ENCODE measurements around the gene C1orf116. TPM values are rescaled to one million over a fixed set of nuclear protein-coding genes. Genes with fewer than 3 reads are reported as not detected.

Gene C1orf116
- total RNA-seq, 1 donor from 2014 or later = 21.6 TPM

DNA sequence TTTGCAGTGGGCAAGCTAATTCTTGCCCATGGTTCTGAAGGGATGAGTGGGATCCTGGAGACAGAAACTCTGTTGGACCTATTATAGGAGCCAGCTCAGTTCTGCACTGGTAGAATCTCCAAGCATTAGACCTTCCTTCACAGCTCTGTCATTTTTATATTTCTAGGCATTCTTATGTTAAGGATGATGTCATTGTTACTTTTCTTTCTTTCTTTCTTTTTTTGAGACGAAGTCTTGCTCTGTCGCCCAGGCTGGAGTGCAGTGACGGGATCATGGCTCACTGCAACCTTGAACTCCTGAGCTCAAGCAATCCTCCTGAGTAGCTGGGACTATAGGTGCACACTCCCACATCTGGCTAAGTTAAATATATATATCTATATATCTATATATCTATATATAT is 28.0 kb upstream of the C1orf116 start:
- no peak for DNase-seq (ENCODE audit: low read depth)
- H3K4me3 ChIP-seq (ENCODE audit: low read depth, low read length) = no peak overlapping the region
- TF ChIP-seq, protein P1, sequence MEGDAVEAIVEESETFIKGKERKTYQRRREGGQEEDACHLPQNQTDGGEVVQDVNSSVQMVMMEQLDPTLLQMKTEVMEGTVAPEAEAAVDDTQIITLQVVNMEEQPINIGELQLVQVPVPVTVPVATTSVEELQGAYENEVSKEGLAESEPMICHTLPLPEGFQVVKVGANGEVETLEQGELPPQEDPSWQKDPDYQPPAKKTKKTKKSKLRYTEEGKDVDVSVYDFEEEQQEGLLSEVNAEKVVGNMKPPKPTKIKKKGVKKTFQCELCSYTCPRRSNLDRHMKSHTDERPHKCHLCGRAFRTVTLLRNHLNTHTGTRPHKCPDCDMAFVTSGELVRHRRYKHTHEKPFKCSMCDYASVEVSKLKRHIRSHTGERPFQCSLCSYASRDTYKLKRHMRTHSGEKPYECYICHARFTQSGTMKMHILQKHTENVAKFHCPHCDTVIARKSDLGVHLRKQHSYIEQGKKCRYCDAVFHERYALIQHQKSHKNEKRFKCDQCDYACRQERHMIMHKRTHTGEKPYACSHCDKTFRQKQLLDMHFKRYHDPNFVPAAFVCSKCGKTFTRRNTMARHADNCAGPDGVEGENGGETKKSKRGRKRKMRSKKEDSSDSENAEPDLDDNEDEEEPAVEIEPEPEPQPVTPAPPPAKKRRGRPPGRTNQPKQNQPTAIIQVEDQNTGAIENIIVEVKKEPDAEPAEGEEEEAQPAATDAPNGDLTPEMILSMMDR (conservative IDR thresholded peaks at IDR 0.05; ENCODE audit: low read depth, low read length) = no peak

DNA sequence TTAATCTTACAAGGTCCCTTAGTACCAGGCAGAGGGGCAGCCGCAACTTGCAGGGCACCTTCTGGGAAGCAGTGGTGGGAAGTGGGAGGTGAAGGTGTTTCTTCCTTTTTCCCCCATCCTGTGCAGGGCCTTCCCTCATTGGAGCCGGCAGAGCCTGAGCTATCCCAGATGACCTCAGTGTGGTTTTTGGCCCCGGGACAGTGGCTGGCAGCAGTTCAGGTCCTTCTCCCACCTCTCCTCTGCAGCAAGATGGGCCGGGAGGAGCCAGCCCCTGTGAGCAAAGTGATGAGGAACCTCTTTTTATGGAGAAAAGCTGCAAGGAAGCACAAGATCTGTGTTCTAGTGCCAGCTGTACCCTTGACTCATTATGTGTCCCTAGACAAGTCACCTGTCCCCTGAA is 27.3 kb upstream of the C1orf116 start:
- H3K4me3 ChIP-seq (ENCODE audit: low read depth, low read length) = no peak overlapping the region
- TF ChIP-seq, protein P1 (conservative IDR thresholded peaks at IDR 0.05; ENCODE audit: low read depth, low read length) = no peak
- no peak for DNase-seq (ENCODE audit: low read depth)

DNA sequence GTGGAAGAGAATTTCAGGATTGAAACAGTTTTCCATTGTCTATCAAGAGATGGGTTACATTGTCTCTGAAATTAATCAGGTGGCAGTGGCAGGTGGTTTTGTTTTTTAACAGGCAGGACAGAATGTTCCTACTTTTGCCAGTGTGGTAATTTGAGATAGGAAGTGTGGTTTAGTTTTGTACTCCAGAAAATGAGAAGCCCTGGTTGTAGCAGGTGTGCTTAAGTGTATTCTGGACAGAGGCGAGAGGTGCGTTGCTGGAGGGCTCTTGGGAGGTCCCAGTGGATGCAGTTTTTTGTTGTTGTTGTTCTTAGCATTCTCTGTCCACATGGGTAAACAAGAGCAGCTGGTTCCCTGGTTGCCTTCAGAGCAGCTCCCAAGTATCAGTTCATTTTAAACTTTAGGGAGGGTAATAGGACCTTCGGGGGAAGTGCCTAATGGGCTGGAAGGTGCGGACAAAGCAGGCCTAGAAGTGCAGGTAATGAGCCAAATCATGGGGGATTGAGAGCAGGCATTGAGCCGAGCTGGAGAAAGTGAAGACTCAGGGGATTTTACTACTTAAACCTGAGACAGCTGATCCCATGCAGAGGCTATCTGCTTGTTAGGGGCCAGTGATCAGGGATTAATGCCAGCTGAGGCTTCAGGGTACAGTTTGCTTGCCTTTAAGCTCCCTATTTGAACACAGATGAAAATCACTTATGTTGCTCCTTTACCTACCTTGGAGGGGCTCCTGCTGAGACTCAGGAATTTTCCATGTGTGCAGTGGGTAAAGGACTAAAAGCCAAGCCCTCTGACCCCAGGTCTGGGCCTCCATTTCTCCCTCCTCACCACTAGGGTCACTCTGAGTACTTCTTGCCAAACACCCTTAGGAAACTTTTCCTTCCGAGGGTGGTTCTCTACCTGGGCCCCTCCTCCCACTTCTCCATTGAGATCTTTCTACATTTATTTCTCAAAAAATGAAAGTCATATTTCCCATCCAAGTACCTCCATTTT is 26.6 kb upstream of the C1orf116 start:
- no peak overlapping the region for H3K4me3 ChIP-seq (ENCODE audit: low read depth, low read length)
- TF ChIP-seq, protein P1 (conservative IDR thresholded peaks at IDR 0.05; ENCODE audit: low read depth, low read length) = peak; percentile 35
- no peak for DNase-seq (ENCODE audit: low read depth)

DNA sequence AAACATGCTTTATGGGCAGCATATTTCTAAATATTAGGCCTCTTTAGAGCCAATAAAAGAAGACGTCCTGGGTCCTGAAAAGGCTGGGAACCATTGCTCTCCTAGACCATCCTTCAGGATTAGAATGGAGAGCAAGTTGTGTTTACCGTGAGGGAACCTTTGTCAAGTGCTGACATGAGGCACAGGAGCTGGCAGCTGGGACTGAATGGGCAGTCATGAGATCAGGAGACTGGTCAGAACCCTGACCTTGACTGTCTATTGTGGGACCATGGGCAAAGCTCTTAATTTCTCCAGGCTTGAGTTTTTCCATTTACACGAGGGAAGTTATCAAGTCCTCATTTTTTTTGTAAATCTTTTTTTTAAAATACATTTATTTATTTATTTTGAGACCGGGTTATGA is 25.7 kb upstream of the C1orf116 start:
- H3K4me3 ChIP-seq (ENCODE audit: low read depth, low read length) = no peak overlapping the region
- TF ChIP-seq, protein P1 (conservative IDR thresholded peaks at IDR 0.05; ENCODE audit: low read depth, low read length) = no peak
- DNase-seq (ENCODE audit: low read depth) = no peak

DNA sequence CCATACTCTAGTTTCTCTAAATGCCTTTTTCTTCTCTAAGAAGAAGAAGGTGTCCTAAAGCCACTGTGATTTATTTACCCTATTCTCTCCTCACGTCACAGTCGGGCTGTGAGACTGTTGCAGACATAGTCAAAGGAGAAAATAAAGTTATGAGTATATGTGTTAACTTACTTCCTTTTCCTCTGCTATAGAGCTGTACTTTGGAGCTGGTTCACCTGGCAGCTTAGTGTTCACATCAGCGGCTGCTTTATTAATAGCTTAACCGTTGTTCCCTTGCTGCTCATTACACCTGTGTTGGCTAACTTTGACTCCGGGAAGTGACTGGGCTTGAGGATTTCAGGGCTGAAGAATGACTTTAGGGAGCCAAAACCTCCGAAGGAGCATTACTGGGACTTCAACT is 24.1 kb upstream of the C1orf116 start:
- TF ChIP-seq, protein P1 (conservative IDR thresholded peaks at IDR 0.05; ENCODE audit: low read depth, low read length) = no peak
- no peak for DNase-seq (ENCODE audit: low read depth)
- H3K4me3 ChIP-seq (ENCODE audit: low read depth, low read length) = no peak overlapping the region

DNA sequence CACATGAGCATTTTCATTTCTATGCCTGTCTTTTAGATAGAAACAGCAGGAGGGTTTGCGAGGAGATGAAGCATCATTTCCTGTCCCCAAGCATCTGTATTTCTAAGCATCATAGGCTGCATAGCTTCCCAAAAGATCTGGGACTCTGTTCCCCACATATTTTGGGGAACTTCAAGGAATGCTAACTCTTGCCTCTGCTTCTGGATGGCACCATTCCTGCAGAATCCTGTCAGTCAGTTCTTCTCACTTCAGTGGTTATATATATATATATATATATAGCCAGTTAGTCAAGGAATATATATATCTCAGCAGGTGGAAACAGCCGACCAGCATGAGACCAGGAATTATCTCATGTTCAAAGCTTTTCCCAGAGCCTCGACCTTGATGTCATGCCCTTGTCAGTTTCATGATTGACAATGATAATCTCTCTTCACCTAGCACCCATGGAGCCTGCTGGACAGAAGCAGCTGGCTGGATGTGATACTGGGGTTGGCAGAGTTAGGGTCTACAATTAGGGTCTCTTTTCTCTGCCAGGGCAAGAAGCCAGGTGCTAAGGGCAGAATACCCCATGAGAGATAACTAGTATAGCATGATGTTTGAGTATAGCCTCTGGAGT is 22.9 kb upstream of the C1orf116 start:
- no peak for DNase-seq (ENCODE audit: low read depth)
- H3K4me3 ChIP-seq (ENCODE audit: low read depth, low read length) = no peak overlapping the region
- TF ChIP-seq, protein P1 (conservative IDR thresholded peaks at IDR 0.05; ENCODE audit: low read depth, low read length) = no peak

Data from epithelial cell of proximal tubule (primary cell).